Hepatocyte (in vitro differentiated cells): ENCODE data around the gene DPY30.

ENCODE experiments used
- CTCF ChIP-seq: fragments of 200-600 bp; sonication (generic); IDR thresholded peaks from 2 replicates; pipeline ENCODE4 v1.5.1; 2016; ENCODE audit warnings: antibody characterized with exemption, mild to moderate bottlenecking; ENCODE audit not compliant: poor library complexity
- EZH2 ChIP-seq: fragments of 200-600 bp; sonication (generic); IDR thresholded peaks from 2 replicates; pipeline ENCODE4 v1.6.1; 2016; ENCODE audit warnings: antibody characterized with exemption, mild to moderate bottlenecking, borderline replicate concordance

DNA sequence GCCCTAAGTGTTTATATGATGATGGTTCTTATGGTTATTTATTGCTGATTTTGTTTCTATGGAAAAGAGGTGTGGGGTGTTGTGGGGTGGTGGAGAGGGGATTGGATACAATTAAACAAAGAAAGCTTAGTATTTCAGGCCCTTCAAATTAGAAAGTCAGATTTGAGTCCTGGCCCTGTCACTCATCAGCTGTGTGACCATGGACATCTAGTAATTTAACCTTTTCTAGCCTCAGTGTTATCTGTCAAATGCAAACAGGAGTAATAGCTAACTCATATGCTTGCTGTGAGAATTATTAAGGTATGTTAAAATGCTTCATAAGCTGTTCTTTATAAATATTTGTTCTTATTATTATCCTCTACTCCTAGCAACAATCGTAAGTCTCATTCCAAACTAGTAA lies 26.7 kb downstream of the DPY30 start:
- TF ChIP-seq CTCF (no peak), EZH2 (no peak)
